ENCODE results near the gene BEND2. TPM values are rescaled to one million over a fixed set of nuclear protein-coding genes. Genes with fewer than 3 reads are reported as not detected.

Gene BEND2
- total RNA-seq, 1 experiment from 2014 or later = not detected

GRCh38 chrX:18126971-18127370 lies 93.7 kb downstream of the BEND2 start:
- Histone ChIP-seq H3K4me3 (replicated peaks in 1 of 2; ENCODE audit: low read depth in 1 of 2, low read length in 2 of 2) (no peak overlapping the region), H3K79me2 (ENCODE audit: insufficient read depth, low read length) (no peaks in the 10 kb centered on the region), H3K36me3 (ENCODE audit: control insufficient read depth in 1 of 2, insufficient read depth in 2 of 2, low read length in 2 of 2) (no peaks in the 10 kb centered on the region), H3K27me3 (ENCODE audit: insufficient read depth, low read length) (no peaks in the 10 kb centered on the region), H3K9ac (ENCODE audit: low read length) (no peak overlapping the region), H3K4me2 (ENCODE audit: low read length) (no peak overlapping the region), H3K9me2 (ENCODE audit: insufficient read depth) (no peaks in the 10 kb centered on the region), H3K9me3 (ENCODE audit: control insufficient read depth in 1 of 2, insufficient read depth in 1 of 2, low read depth in 1 of 2, low read length in 2 of 2) (no peaks in the 10 kb centered on the region), H4K20me1 (ENCODE audit: insufficient read depth) (no peaks in the 10 kb centered on the region), H3K4me1 (ENCODE audit: control insufficient read depth in 1 of 2, insufficient read depth in 2 of 2, low read length in 2 of 2) (no peaks in the 10 kb centered on the region), H2AFZ (ENCODE audit: low read depth, low read length, poor library complexity, severe bottlenecking) (no peak overlapping the region), H3K27ac (ENCODE audit: low read depth, low read length) (no peak overlapping the region)
- CTCF ChIA-PET = no interaction called here
- ATAC-seq (no peak), DNase-seq (ENCODE audit: low read depth, low spot score) (no peak)
- no peak for TF ChIP-seq POLR2AphosphoS5 (IDR thresholded peaks at IDR 0.05; ENCODE audit: low read depth, low read length)
- TF ChIP-seq, protein P1, sequence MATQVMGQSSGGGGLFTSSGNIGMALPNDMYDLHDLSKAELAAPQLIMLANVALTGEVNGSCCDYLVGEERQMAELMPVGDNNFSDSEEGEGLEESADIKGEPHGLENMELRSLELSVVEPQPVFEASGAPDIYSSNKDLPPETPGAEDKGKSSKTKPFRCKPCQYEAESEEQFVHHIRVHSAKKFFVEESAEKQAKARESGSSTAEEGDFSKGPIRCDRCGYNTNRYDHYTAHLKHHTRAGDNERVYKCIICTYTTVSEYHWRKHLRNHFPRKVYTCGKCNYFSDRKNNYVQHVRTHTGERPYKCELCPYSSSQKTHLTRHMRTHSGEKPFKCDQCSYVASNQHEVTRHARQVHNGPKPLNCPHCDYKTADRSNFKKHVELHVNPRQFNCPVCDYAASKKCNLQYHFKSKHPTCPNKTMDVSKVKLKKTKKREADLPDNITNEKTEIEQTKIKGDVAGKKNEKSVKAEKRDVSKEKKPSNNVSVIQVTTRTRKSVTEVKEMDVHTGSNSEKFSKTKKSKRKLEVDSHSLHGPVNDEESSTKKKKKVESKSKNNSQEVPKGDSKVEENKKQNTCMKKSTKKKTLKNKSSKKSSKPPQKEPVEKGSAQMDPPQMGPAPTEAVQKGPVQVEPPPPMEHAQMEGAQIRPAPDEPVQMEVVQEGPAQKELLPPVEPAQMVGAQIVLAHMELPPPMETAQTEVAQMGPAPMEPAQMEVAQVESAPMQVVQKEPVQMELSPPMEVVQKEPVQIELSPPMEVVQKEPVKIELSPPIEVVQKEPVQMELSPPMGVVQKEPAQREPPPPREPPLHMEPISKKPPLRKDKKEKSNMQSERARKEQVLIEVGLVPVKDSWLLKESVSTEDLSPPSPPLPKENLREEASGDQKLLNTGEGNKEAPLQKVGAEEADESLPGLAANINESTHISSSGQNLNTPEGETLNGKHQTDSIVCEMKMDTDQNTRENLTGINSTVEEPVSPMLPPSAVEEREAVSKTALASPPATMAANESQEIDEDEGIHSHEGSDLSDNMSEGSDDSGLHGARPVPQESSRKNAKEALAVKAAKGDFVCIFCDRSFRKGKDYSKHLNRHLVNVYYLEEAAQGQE (IDR thresholded peaks at IDR 0.05; ENCODE audit: low read depth) = no peak
- TF ChIP-seq JUND (IDR thresholded peaks at IDR 0.05) = no peak
- TF ChIP-seq, protein P2, sequence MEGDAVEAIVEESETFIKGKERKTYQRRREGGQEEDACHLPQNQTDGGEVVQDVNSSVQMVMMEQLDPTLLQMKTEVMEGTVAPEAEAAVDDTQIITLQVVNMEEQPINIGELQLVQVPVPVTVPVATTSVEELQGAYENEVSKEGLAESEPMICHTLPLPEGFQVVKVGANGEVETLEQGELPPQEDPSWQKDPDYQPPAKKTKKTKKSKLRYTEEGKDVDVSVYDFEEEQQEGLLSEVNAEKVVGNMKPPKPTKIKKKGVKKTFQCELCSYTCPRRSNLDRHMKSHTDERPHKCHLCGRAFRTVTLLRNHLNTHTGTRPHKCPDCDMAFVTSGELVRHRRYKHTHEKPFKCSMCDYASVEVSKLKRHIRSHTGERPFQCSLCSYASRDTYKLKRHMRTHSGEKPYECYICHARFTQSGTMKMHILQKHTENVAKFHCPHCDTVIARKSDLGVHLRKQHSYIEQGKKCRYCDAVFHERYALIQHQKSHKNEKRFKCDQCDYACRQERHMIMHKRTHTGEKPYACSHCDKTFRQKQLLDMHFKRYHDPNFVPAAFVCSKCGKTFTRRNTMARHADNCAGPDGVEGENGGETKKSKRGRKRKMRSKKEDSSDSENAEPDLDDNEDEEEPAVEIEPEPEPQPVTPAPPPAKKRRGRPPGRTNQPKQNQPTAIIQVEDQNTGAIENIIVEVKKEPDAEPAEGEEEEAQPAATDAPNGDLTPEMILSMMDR (IDR thresholded peaks at IDR 0.05 in 2 of 3, conservative IDR thresholded peaks at IDR 0.05 in 1 of 3; ENCODE audit: borderline replicate concordance in 1 of 3, insufficient read depth in 1 of 3, low read depth in 2 of 3, low read length in 2 of 3) = no peak
- no peak for TF ChIP-seq SRF (IDR thresholded peaks at IDR 0.05; ENCODE audit: low read depth)
- no peak for TF ChIP-seq ZNF274 (IDR thresholded peaks at IDR 0.05; ENCODE audit: low read depth, low read length)
- TF ChIP-seq EGR1 (IDR thresholded peaks at IDR 0.05; ENCODE audit: low read depth) = no peak
- no peak for TF ChIP-seq TCF7L2 (IDR thresholded peaks at IDR 0.05; ENCODE audit: borderline replicate concordance, extremely low read depth, insufficient read depth, insufficient read length)
- no peak for TF ChIP-seq SIN3A (IDR thresholded peaks at IDR 0.05; ENCODE audit: low read depth)
- no peak for TF ChIP-seq FOSL1 (IDR thresholded peaks at IDR 0.05; ENCODE audit: low read depth)
- TF ChIP-seq SP1 (IDR thresholded peaks at IDR 0.05; ENCODE audit: low read depth) = no peak
- no peak for TF ChIP-seq CEBPB (IDR thresholded peaks at IDR 0.05; ENCODE audit: low read depth)
- no peak for TF ChIP-seq MAX (IDR thresholded peaks at IDR 0.05)
- RAD21 ChIA-PET (ENCODE audit: low non-redundant PET in 1 of 2, low total read pairs in 2 of 2, uncharacterized antibody in 2 of 2, unreplicated experiment in 2 of 2) = no interaction called here
- POLR2A ChIA-PET = no interaction called here
- intact Hi-C loops (cut with micrococcal nuclease) = no loop called here
- BruUV-seq (replicated peaks) = no TSS peak

Measured in HCT116 (cell line).